Upper lobe of left lung (tissue), 4 donors: Measurements from ENCODE around the gene PRR22.

Experiments
- CTCF ChIP-seq, 6 experiments: fragments of 450-650 bp in 4 of 6; fragments of 200-600 bp in 2 of 6; sonication (generic) in 2 of 6; IDR thresholded peaks; one replicate each; pipeline ENCODE4 v1.5.1; 2016 to 2019; ENCODE audit warnings: antibody characterized with exemption in 6 of 6
- POLR2A ChIP-seq, 4 donors: fragments of 450-650 bp; IDR thresholded peaks; one replicate each; pipeline ENCODE4 v1.5.1; 2016 to 2017; ENCODE audit warnings: antibody characterized with exemption in 4 of 4, mild to moderate bottlenecking in 2 of 4

GRCh38 chr19:5799247-5800241 lies 15.0 kb upstream of the PRR22 start:
- TF ChIP-seq CTCF (IDR thresholded peaks at IDR 0.05), result no peak
- no peak for TF ChIP-seq POLR2A (IDR thresholded peaks at IDR 0.05)
